Osteocyte (in vitro differentiated cells): ENCODE results near the gene RFXANK. TPM values are rescaled to one million over a fixed set of nuclear protein-coding genes. Genes with fewer than 3 reads are reported as not detected.

Experiments
- DNase-seq: peaks from one replicate; pipeline ENCODE4 v3.0.0; 2021; ENCODE audit warnings: mixed read lengths; ENCODE audit not compliant: unreplicated experiment; ENCODE audit errors: extremely low spot score
- H3K27ac Mint-ChIP-seq: one replicate; pipeline ENCODE4 v1.8.0; 2021; ENCODE audit warnings: mild to moderate bottlenecking, mixed read lengths; ENCODE audit not compliant: unreplicated experiment
- H3K27me3 Mint-ChIP-seq: one replicate; pipeline ENCODE4 v1.8.0; 2021; ENCODE audit warnings: mixed read lengths; ENCODE audit not compliant: unreplicated experiment
- H3K36me3 Mint-ChIP-seq: one replicate; pipeline ENCODE4 v1.8.0; 2021; ENCODE audit warnings: mixed read lengths; ENCODE audit not compliant: unreplicated experiment
- H3K4me1 Mint-ChIP-seq: one replicate; pipeline ENCODE4 v1.8.0; 2021; ENCODE audit warnings: mixed read lengths; ENCODE audit not compliant: unreplicated experiment
- H3K4me3 Mint-ChIP-seq: one replicate; pipeline ENCODE4 v1.8.0; 2021; ENCODE audit warnings: mild to moderate bottlenecking, moderate library complexity, mixed read lengths; ENCODE audit not compliant: unreplicated experiment
- H3K9me3 Mint-ChIP-seq: one replicate; pipeline ENCODE4 v1.8.0; 2021; ENCODE audit warnings: mixed read lengths; ENCODE audit not compliant: unreplicated experiment
- total RNA-seq: library from RNA; stranded (reverse); gene quantifications from 2 replicates; pipeline ENCODE4 v1.2.1, GENCODE V29; 2021
- TF ChIP-seq, protein P1 (sequence below): fragments of 200-600 bp; sonication (generic); IDR thresholded peaks from 2 replicates; pipeline ENCODE4 v1.5.0; 2021; ENCODE audit warnings: antibody characterized with exemption, mild to moderate bottlenecking, moderate library complexity

The RFXANK gene
- total RNA-seq, 1 donor from 2014 or later, result 75.3 TPM

DNA sequence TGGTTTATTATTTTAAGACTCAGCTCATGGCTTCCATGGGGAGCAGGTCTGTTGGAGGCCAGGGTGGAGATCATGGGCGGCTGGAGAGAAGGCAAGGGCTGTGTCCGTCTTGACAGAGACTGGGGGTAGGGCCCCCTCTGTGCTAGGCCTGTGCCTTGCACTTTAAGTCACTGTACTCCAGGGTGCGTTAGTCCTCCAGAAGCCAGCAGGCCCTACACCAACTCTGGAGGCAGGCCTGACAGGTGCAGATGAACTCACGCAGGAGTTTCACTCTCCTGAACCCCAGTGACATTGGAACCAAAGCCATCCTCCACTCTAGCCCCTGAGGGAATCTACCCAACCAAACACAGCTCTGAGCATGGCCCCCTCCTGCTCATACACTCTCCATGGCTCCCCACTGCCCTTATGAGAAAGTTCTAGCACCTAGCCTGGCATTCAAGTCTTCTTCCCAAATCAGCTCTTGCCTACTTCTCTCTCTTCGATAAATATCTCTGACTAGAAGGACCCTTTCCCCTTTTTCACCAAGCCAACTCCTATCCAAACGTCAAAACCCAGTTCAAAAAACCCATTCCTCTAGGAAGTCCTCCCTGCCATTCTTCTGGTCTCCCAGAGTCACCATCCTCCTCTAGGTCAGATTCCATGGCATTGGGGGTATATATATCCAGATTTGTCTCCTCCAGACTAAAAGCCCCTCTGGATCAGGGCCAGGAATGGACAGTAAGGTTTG, 37.1 kb upstream of the RFXANK start:
- H3K9me3 Mint-ChIP-seq, result no peaks in the 10 kb centered on the region
- H3K27ac Mint-ChIP-seq, result no peak overlapping the region
- no peaks in the 10 kb centered on the region for H3K27me3 Mint-ChIP-seq
- TF ChIP-seq, protein P1, sequence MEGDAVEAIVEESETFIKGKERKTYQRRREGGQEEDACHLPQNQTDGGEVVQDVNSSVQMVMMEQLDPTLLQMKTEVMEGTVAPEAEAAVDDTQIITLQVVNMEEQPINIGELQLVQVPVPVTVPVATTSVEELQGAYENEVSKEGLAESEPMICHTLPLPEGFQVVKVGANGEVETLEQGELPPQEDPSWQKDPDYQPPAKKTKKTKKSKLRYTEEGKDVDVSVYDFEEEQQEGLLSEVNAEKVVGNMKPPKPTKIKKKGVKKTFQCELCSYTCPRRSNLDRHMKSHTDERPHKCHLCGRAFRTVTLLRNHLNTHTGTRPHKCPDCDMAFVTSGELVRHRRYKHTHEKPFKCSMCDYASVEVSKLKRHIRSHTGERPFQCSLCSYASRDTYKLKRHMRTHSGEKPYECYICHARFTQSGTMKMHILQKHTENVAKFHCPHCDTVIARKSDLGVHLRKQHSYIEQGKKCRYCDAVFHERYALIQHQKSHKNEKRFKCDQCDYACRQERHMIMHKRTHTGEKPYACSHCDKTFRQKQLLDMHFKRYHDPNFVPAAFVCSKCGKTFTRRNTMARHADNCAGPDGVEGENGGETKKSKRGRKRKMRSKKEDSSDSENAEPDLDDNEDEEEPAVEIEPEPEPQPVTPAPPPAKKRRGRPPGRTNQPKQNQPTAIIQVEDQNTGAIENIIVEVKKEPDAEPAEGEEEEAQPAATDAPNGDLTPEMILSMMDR, result no peak
- DNase-seq, result no peak
- no peaks in the 10 kb centered on the region for H3K4me1 Mint-ChIP-seq
- peaks cover 3% of the 10 kb centered on the region for H3K36me3 Mint-ChIP-seq
- H3K4me3 Mint-ChIP-seq, result no peak overlapping the region

DNA sequence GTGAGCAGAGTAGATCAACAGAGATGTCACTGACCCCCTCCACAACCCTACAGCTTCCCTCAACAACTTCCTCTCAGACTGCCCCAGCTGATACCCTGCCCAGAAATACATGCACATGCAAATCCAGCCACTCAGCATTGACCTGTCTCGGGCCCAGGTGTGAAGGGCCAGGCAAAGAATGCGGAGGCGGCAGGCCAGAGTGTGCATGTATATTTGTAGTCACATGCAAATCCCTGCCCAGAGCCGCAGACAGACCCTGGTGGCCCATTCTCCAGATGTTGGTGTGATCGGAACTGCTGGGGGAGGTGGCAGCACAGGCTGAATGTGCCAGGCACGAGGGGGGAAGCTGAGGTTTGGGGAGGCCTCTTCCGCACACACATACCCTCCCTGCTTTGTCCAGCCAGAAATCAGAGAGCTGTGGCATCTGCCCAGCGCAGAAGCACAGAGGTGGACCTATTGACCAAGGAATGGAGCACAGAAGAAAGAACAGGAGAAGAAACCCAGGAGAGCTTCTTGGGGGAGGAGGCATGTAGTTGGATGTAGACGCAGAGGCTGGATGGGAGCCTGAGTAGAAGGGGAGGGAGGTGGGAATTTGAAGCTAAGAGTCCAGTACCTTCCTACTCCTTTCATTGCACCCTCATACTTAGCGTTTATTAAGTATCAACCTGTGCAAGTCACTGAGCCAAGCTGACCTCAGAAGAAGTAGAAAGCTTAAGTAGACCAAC, 36.4 kb upstream of the RFXANK start:
- Mint-ChIP-seq H3K27me3 (no peaks in the 10 kb centered on the region), H3K4me1 (no peaks in the 10 kb centered on the region), H3K9me3 (no peaks in the 10 kb centered on the region), H3K27ac (no peak overlapping the region), H3K4me3 (no peak overlapping the region), H3K36me3 (peaks cover 3% of the 10 kb centered on the region)
- TF ChIP-seq, protein P1, result no peak
- no peak for DNase-seq

DNA sequence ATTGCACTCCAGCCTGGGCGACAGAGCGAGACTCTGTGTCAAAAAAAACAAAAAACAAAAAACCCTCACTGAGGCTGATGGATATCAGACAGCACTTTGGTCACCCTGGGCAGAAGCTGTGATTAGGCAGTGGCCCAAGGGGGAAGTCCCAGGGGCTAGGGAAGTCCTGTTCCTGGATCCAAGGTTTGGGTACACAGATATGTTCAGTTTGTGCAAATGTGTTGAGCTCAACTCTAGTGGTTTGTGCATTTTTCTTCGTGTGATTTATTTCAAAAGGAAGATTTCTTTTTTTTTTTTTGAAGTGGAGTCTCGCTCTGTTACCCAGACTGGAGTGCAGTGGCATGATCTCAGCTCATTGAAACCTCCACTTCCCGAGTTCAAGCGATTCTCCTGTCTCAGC, 34.2 kb upstream of the RFXANK start:
- Mint-ChIP-seq H3K36me3 (peaks cover 3% of the 10 kb centered on the region), H3K4me1 (no peaks in the 10 kb centered on the region), H3K4me3 (no peak overlapping the region), H3K27ac (no peak overlapping the region), H3K27me3 (no peaks in the 10 kb centered on the region), H3K9me3 (no peaks in the 10 kb centered on the region)
- DNase-seq, result no peak
- TF ChIP-seq, protein P1, result no peak

DNA sequence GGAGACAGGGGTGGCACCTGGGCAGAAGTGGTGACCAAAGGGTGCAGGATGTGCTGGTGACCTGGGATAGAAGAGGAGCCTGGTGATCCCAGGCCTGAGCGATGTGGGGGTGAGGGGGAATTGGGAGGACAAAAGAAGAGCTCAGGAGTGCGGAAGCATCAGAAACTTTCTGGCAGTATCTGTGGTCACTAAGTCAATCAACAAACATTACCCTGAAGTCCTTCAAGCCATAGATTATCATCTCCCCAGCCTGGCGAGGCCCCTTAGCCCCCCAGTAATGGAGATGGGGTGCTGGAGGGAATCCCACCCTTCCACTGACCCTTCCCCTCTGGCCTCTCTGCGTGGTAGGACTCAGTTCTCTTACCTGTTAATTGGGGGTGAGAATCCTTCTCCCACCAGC, 32.5 kb upstream of the RFXANK start:
- Mint-ChIP-seq H3K9me3 (no peaks in the 10 kb centered on the region), H3K4me1 (no peaks in the 10 kb centered on the region), H3K27me3 (no peaks in the 10 kb centered on the region), H3K27ac (no peak overlapping the region), H3K36me3 (peaks cover 3% of the 10 kb centered on the region), H3K4me3 (no peak overlapping the region)
- no peak for DNase-seq
- TF ChIP-seq, protein P1, result no peak

DNA sequence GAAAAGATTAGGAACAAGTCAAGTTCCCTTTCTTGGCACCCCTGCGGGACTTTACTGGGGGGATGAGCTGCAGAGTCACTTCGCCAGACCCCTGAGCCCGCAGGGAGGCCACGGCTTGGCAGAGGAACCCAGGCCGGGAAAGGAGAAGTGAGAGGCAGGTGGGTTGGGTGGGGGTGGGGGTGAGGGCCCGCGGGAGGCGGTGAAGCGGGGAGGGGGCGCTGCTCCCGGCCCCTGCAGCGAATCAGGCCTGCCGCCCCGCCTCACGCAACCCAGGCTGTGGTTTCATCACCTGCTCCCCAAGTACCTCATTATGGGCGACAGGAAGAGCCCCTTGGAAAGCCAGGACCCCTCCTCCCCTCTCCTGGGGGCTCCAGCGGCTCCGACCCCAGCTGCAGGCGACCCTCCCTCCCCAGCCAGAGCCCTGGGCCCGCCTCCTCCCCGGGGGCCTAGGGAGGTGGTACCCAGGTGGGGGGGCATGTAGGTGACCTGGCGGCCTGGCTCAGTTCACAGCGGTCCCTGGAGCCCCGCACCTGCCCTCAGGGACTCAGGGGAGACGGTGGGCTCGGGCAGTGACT, 31.5 kb upstream of the RFXANK start:
- DNase-seq, result no peak
- TF ChIP-seq, protein P1, result no peak
- Mint-ChIP-seq H3K9me3 (no peaks in the 10 kb centered on the region), H3K4me3 (no peak overlapping the region), H3K27me3 (no peaks in the 10 kb centered on the region), H3K4me1 (no peaks in the 10 kb centered on the region), H3K36me3 (peaks cover 3% of the 10 kb centered on the region), H3K27ac (no peak overlapping the region)
